HCT116 (cell line): ENCODE results near the gene GIT1. TPM values are rescaled to one million over a fixed set of nuclear protein-coding genes. Genes with fewer than 3 reads are reported as not detected.

ENCODE experiments used
- ATAC-seq: fragments of 200-7000 bp; cut with Tn5 transposase; 2 replicates; pipeline ENCODE4 v1.9.1; 2020; ENCODE audit warnings: mild to moderate bottlenecking, moderate library complexity
- BruUV-seq: library from RNA; stranded (reverse); fragments of 400-500 nt; replicated peaks from 2 replicates; lab custom pipeline; 2021; lab: Mats Ljungman, UMichigan
- CTCF ChIA-PET: fragments of 300-600 bp; sonication (Branson Sonifier 250); formaldehyde crosslinking; loops from one replicate; lab custom pipeline; 2021; ENCODE audit warnings: antibody characterized with exemption; lab: Charles Lee
- POLR2A ChIA-PET: fragments of 300-600, 350-600 bp; sonication (Branson Sonifier 250); formaldehyde crosslinking; loops from one replicate; lab custom pipeline; 2021; ENCODE audit warnings: antibody characterized with exemption; lab: Charles Lee
- RAD21 ChIA-PET, 2 experiments: fragments of 300-600 bp; sonication (Branson Sonifier 250); formaldehyde crosslinking; loops; one replicate each; lab custom pipeline; 2023; ENCODE audit warnings: low total read pairs in 2 of 2; ENCODE audit not compliant: uncharacterized antibody in 2 of 2, unreplicated experiment in 2 of 2, low non-redundant PET in 1 of 2; lab: Charles Lee
- DNase-seq: peaks from one replicate; pipeline ENCODE4 v3.0.0-alpha.2; 2010; ENCODE audit warnings: low read depth, low spot score
- H2AFZ ChIP-seq: fragments of 200-600 bp; shearing (Covaris generic), sonication (generic); 2 replicates; pipeline ENCODE4 v1.6.1; 2017; ENCODE audit warnings: low read depth, mixed run types, mixed read lengths, antibody characterized with exemption, low read length; ENCODE audit not compliant: poor library complexity, severe bottlenecking
- H3K27ac ChIP-seq: 2 replicates; pipeline ENCODE4 v1.5.1; 2012; ENCODE audit warnings: low read depth, low read length
- H3K27me3 ChIP-seq: fragments of 200-600 bp; sonication (generic); 2 replicates; pipeline ENCODE4 v1.6.1; 2016; ENCODE audit warnings: mixed run types, low read length, mixed read lengths; ENCODE audit not compliant: insufficient read depth
- H3K36me3 ChIP-seq, 2 experiments: fragments of 200-500 bp in 1 of 2; fragments of 200-600 bp in 1 of 2; sonication (Bioruptor generic) in 1 of 2; sonication (generic) in 1 of 2; 2 replicates each; pipeline versions ENCODE4 v1.5.1 to v1.6.1; 2014 to 2016; ENCODE audit warnings: low read length in 2 of 2, inconsistent platforms in 1 of 2, mixed read lengths in 1 of 2, mixed run types in 1 of 2; ENCODE audit not compliant: insufficient read depth in 2 of 2, control insufficient read depth in 1 of 2
- H3K4me1 ChIP-seq, 2 experiments: fragments of 200-600 bp in 1 of 2; sonication (generic) in 1 of 2; 2 replicates each; pipeline versions ENCODE4 v1.5.1 to v1.6.1; 2012 to 2017; ENCODE audit warnings: low read length in 2 of 2, inconsistent platforms in 1 of 2, mild to moderate bottlenecking in 1 of 2, mixed read lengths in 1 of 2, mixed run types in 1 of 2, moderate library complexity in 1 of 2; ENCODE audit not compliant: insufficient read depth in 2 of 2, control insufficient read depth in 1 of 2
- H3K4me2 ChIP-seq: fragments of 200-600 bp; sonication (generic); 2 replicates; pipeline ENCODE4 v1.6.1; 2017; ENCODE audit warnings: mixed run types, low read length, mixed read lengths
- H3K4me3 ChIP-seq, 2 experiments: fragments of 200-600 bp in 1 of 2; sonication (generic) in 1 of 2; replicated peaks in 1 of 2; 2 replicates each; pipeline ENCODE4 v1.5.1; 2011 to 2016; ENCODE audit warnings: low read length in 2 of 2, control low read depth in 1 of 2, low read depth in 1 of 2, mild to moderate bottlenecking in 1 of 2, mixed read lengths in 1 of 2, mixed run types in 1 of 2
- H3K79me2 ChIP-seq: fragments of 200-600 bp; sonication (generic); 2 replicates; pipeline ENCODE4 v1.6.1; 2017; ENCODE audit warnings: mild to moderate bottlenecking, mixed run types, low read length, moderate library complexity, mixed read lengths; ENCODE audit not compliant: insufficient read depth
- H3K9ac ChIP-seq: fragments of 200-600 bp; sonication (generic); 2 replicates; pipeline ENCODE4 v1.6.1; 2016; ENCODE audit warnings: low read length, mixed read lengths
- H3K9me2 ChIP-seq: fragments of 200-600 bp; sonication (generic), shearing (Covaris generic); 2 replicates; pipeline ENCODE4 v1.6.1; 2017; ENCODE audit warnings: mixed run types, mild to moderate bottlenecking, moderate library complexity; ENCODE audit not compliant: insufficient read depth
- H3K9me3 ChIP-seq, 2 experiments: fragments of 200-500 bp in 1 of 2; fragments of 200-600 bp in 1 of 2; sonication (Bioruptor generic) in 1 of 2; sonication (generic) in 1 of 2; 2 replicates each; pipeline ENCODE4 v1.6.1; 2014 to 2017; ENCODE audit warnings: low read length in 2 of 2, mixed read lengths in 2 of 2, inconsistent platforms in 1 of 2, low read depth in 1 of 2, mild to moderate bottlenecking in 1 of 2, mixed run types in 1 of 2, moderate library complexity in 1 of 2; ENCODE audit not compliant: control insufficient read depth in 1 of 2, insufficient read depth in 1 of 2
- H4K20me1 ChIP-seq: fragments of 200-600 bp; sonication (generic), shearing (Covaris generic); 2 replicates; pipeline ENCODE4 v1.6.1; 2017; ENCODE audit warnings: mixed run types, mild to moderate bottlenecking, moderate library complexity; ENCODE audit not compliant: insufficient read depth
- CEBPB ChIP-seq: IDR thresholded peaks from 2 replicates; pipeline ENCODE4 v1.6.1; 2012; ENCODE audit warnings: low read depth
- EGR1 ChIP-seq: IDR thresholded peaks from 2 replicates; pipeline ENCODE4 v1.6.1; 2012; ENCODE audit warnings: low read depth
- ELF1 ChIP-seq: IDR thresholded peaks from 2 replicates; pipeline ENCODE4 v1.6.1; 2012; ENCODE audit warnings: low read depth, borderline replicate concordance
- EZH2 ChIP-seq: fragments of 200-600 bp; sonication (generic); IDR thresholded peaks from 2 replicates; pipeline ENCODE4 v1.6.1; 2017; ENCODE audit warnings: antibody characterized with exemption, mixed run types
- EZH2phosphoT487 ChIP-seq: fragments of 200-600 bp; IDR thresholded peaks from 2 replicates; pipeline ENCODE4 v1.6.1; 2018; ENCODE audit warnings: antibody characterized with exemption, borderline replicate concordance
- JUND ChIP-seq: IDR thresholded peaks from 2 replicates; pipeline ENCODE4 v1.6.1; 2012
- MAX ChIP-seq: IDR thresholded peaks from 2 replicates; pipeline ENCODE4 v1.6.1; 2012
- POLR2A ChIP-seq: IDR thresholded peaks from 2 replicates; pipeline ENCODE4 v1.7.0; 2011; ENCODE audit warnings: borderline replicate concordance; ENCODE audit not compliant: insufficient read depth, insufficient read length; ENCODE audit errors: extremely low read depth
- POLR2AphosphoS5 ChIP-seq: IDR thresholded peaks from 2 replicates; pipeline ENCODE4 v1.6.1; 2011; ENCODE audit warnings: mild to moderate bottlenecking, low read depth, low read length, moderate library complexity
- RAD21 ChIP-seq: IDR thresholded peaks from 2 replicates; pipeline ENCODE4 v1.6.1; 2012; ENCODE audit warnings: low read depth, mild to moderate bottlenecking
- SIN3A ChIP-seq: IDR thresholded peaks from 2 replicates; pipeline ENCODE4 v1.6.1; 2012; ENCODE audit warnings: low read depth
- SP1 ChIP-seq: IDR thresholded peaks from 2 replicates; pipeline ENCODE4 v1.6.1; 2012; ENCODE audit warnings: low read depth
- TCF7L2 ChIP-seq: IDR thresholded peaks from 2 replicates; pipeline ENCODE4 v1.7.0; 2011; ENCODE audit warnings: borderline replicate concordance, inconsistent platforms; ENCODE audit not compliant: insufficient read depth, insufficient read length; ENCODE audit errors: extremely low read depth
- ZFX ChIP-seq: fragments of 450-650 bp; IDR thresholded peaks from 2 replicates; pipeline ENCODE4 v1.6.1; 2017
- ZNF274 ChIP-seq: fragments of 200-500 bp; sonication (Bioruptor generic); IDR thresholded peaks from 2 replicates; pipeline ENCODE4 v1.6.1; 2014; ENCODE audit warnings: mild to moderate bottlenecking, low read depth, low read length, inconsistent platforms
- intact Hi-C: fragments of 100-400 bp; cut with micrococcal nuclease; formaldehyde crosslinking; loops from 2 replicates; pipeline ENCODE4 v1.10.0; 2022
- total RNA-seq: library from RNA; stranded (reverse); gene quantifications from one replicate; pipeline ENCODE4 v1.2.1, GENCODE V29; 2021; ENCODE audit not compliant: unreplicated experiment

Gene GIT1
- total RNA-seq, 1 experiment from 2014 or later = 76.5 TPM

DNA sequence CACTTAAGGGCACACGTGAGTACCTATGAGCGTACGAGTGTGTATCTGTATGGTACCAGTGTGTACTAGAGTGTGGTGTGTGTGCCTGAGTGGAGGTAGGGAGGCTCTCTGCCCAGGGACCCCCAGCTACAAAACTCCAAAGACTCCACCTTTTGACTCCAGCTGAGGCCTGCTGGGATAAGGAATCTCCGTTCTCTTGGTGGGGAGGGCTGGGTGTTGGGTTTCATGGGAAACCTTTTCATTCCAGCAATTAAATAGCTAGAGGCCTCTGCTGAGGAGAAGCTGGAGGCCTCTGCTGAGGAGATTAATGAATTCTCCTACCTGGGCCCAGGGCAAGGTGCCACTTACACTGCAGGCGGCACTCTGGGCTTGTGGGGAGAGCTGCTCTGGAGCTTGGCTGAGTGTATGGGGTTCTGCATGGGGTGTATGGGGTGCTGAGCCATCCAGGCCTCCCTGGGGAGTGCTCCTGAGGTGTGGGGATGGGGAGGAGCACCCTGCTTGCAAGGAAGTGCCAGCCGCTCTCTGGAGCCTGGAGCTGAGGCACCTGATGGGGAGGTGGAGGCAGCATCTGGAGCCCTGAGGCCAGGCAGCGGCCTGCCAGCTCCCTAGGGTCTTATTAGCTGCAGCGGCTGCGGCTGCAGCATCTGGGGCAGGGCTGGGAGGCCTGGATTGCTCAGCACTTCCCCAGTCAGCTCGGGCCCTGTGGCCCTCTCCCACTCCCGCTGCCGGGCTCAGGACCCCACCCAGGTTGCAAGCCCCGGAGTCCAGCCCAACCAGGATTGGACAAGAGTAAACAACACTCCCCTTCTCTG is 8.1 kb upstream of the GIT1 start:
- intact Hi-C loops = loop anchor here (10.0 kb wide), 1 partner anchor 453 kb away; no protein-coding TSS in a partner anchor
- Histone ChIP-seq H3K27me3 (no peaks in the 10 kb centered on the region), H2AFZ (no peak overlapping the region), H3K9ac (no peak overlapping the region), H3K4me1 (peaks cover 12 to 27% of the 10 kb centered on the region in 2 experiments), H4K20me1 (no peaks in the 10 kb centered on the region), H3K79me2 (peaks cover 56% of the 10 kb centered on the region), H3K9me2 (no peaks in the 10 kb centered on the region)
- TF ChIP-seq EGR1 = no peak
- TF ChIP-seq, all 23 proteins: peak for 0
- DNase-seq (no peak), ATAC-seq (no peak)
- Histone ChIP-seq H3K9me3 (no peaks in the 10 kb centered on the region), H3K36me3 (no peaks in the 10 kb centered on the region), H3K4me3 (no peak overlapping the region), H3K4me2 (no peak overlapping the region), H3K27ac (no peak overlapping the region)
- ChIA-PET CTCF (interaction anchor here (2.1 kb wide), 1 partner anchor 20 kb away, joined by 11 read pairs; no protein-coding TSS in a partner anchor), RAD21 (no interaction called here), POLR2A (no interaction called here)
- no TSS peak for BruUV-seq

GRCh38 chr17:29596811-29597210 is 7.4 kb upstream of the GIT1 start:
- ChIA-PET RAD21 (no interaction called here), POLR2A (no interaction called here), CTCF (interaction anchor here (2.1 kb wide), 1 partner anchor 21 kb away, joined by 11 read pairs; no protein-coding TSS in a partner anchor)
- H3K4me3 ChIP-seq = no peak overlapping the region
- no peak overlapping the region for H3K27ac ChIP-seq
- intact Hi-C loops = loop anchor here (10.0 kb wide), 1 partner anchor 452 kb away; no protein-coding TSS in a partner anchor
- H4K20me1 ChIP-seq = no peaks in the 10 kb centered on the region
- no TSS peak for BruUV-seq
- H3K36me3 ChIP-seq = no peaks in the 10 kb centered on the region
- no peaks in the 10 kb centered on the region for H3K9me2 ChIP-seq
- no peaks in the 10 kb centered on the region for H3K27me3 ChIP-seq
- no peaks in the 10 kb centered on the region for H3K9me3 ChIP-seq
- peaks cover 56% of the 10 kb centered on the region for H3K79me2 ChIP-seq
- no peak overlapping the region for H3K4me2 ChIP-seq
- H3K9ac ChIP-seq = no peak overlapping the region
- TF ChIP-seq EZH2phosphoT487 = no peak
- no peak for TF ChIP-seq CEBPB
- TF ChIP-seq RAD21 = no peak
- no peak for TF ChIP-seq SP1
- TF ChIP-seq JUND = no peak
- no peak for TF ChIP-seq ELF1
- no peak for TF ChIP-seq POLR2AphosphoS5
- no peak for TF ChIP-seq EZH2
- no peak for TF ChIP-seq TCF7L2
- TF ChIP-seq ZNF274 = no peak
- no peak for TF ChIP-seq MAX
- no peak for TF ChIP-seq SIN3A
- TF ChIP-seq POLR2A = no peak
- no peak for TF ChIP-seq ZFX
- DNase-seq (no peak), ATAC-seq (no peak)
- no peak overlapping the region for H2AFZ ChIP-seq
- H3K4me1 ChIP-seq = peaks cover 19 to 35% of the 10 kb centered on the region in 2 experiments
